HG03196 (cell line): ENCODE measurements around the gene NR6A1.

Source experiments
- ATAC-seq: cut with Tn5 transposase; IDR thresholded peaks from one replicate; pipeline ENCODE4 v1.9.1; 2021; ENCODE audit not compliant: unreplicated experiment

Gene NR6A1

DNA sequence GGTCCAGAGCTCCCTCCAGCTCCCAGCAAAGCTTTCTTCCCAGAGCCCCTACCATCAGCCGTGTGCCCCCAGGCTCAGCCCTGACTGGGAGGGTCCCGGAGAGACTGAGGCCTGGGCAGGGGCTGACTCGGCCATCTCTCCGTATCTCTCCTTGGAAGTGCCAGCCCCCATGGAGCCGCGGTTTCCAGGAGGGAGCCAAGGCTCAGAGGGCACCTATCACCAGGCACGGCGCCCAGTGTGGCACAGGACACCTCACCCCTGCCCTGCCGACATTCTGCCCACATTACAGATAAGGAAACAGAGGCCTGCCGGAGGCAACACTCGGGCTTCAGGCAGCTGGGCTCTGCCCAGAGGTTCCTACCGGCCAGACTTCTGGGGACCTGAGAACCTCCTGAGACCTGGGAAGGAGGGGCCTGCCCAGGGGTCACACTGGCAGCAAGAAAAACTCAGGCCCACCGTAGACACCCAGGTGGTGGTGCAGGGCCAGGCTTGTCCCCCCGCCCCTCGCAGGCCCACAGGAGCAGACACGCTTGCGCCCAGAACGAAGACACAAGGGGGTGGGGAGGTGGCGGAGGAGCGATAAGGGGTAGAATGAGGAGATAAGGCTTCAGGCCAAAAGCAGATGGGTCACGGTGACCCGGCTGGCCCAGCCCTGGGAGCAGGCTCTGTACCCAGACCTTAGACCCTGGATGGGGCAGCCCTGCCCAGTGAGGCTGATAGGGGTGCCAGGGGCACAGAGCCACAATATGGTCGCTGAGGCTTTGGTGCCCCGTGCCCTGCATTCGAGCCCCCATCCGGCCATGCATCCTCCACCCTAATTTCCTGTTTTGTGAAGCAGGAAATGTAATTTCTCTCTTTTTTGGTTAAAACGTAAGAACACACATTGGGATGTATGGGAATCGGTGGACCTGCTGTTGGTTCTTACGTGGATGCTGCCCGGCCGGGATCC, 275.7 kb downstream of the NR6A1 start:
- ATAC-seq = no peak

- no peak for ATAC-seq
Observed at GRCh38 chr9:124493794-124494479, 277.2 kb downstream of the NR6A1 start.

- ATAC-seq = no peak
Observed at GRCh38 chr9:124493218-124493617, 277.9 kb downstream of the NR6A1 start.

- no peak for ATAC-seq
Observed at GRCh38 chr9:124492818-124493217, 278.3 kb downstream of the NR6A1 start.

- ATAC-seq = no peak
Observed at GRCh38 chr9:124491049-124491975, 279.8 kb downstream of the NR6A1 start.

GRCh38 chr9:124490004-124490403, 281.1 kb downstream of the NR6A1 start:
- no peak for ATAC-seq

- no peak for ATAC-seq
Observed at GRCh38 chr9:124489222-124489621, 281.9 kb downstream of the NR6A1 start.

- ATAC-seq = no peak
Observed at GRCh38 chr9:124488641-124489210, 282.4 kb downstream of the NR6A1 start.

- no peak for ATAC-seq
Observed at GRCh38 chr9:124487260-124488182, 283.6 kb downstream of the NR6A1 start.

DNA sequence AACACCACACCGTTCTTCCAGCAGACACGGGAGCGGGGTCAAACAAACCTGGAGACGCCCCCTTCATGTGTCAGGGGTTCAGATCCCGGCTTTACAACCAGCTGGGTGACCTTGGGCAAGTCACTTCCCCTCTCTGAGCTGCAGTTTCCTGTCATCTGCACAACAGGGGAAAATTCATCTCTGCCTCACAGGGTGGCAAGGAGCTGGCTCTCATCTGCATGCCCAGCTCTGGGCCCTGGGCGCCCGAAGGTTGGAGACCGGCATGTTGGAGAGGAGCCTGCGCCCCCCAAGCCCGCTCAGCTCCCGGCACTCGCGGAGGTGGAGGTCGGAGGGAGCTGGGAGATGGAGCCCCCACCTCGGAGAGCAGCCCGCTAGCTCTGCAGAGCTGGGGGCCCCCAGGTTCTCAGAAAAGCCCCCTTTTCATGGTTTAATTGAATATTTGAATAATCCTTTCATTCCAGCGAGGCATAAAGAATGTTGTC, 284.3 kb downstream of the NR6A1 start:
- ATAC-seq = no peak

DNA sequence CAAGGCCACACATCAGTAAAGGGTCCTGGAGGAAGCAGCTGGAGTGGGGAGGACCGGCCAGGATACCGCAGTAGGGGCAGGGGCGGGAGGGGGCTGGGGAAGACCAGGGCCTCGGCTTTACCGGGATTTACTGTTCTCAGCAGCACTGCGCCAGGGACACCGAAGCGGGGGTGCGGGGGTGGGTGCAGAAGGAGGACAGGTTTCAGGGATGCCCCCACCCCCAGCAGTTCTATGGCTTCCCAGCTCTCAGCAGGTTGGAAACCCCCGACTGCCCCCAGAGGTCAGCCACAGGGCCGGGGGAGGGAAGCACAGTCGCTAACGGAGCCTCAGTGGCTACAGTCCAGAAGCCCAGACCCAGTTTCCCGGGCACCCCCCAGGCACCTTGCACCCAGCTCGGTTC, 285.2 kb downstream of the NR6A1 start:
- no peak for ATAC-seq

- ATAC-seq = no peak
Observed at GRCh38 chr9:124485201-124485600, 285.9 kb downstream of the NR6A1 start.

DNA sequence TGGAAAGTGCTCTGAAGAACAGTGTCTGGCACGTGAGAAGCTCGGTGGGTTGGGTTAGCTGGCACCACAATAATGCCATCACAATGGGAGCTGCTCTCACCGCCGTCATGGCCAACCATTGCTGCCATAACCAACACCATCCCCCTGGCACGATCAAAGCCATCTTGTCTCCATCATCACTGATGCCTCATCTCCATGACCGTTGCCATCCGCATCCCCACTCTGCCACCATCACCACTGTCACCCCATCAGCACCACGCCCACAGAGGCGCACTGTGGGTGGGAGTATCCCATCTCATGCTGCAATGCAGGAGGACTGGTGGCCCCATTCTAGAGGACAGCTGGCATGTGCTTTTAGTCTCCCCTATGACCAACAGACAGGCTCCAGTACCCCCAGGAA, 287.6 kb downstream of the NR6A1 start:
- ATAC-seq = no peak

DNA sequence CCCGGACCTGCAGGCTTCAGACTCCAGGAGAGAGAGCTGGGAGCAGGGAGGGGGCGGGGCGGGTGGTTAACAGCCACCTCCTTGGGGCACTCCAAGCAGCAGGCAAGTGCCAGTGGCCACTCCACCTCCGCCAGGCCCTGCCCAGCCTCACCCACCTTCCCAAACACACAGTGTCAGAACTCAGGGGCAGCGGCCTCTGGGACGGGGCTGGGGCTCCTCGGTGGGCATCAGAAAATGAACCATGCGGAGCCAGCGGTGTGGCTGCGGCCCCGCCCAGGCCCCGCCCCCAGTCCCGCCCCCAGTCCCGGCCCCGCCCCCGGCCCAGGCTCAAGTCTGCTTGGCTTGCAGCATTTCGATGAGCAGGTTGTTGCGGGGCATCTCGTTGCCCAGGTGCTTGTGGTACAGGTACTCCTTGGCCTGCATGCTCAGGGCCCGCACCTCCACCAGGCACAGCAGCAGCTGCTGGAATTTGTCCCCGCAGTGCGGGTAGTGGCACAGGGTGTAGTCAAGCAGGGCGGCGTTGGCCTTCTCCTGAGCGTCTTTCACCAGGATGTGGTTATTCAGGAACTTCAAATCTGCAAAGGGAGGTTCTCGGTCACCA, 288.6 kb downstream of the NR6A1 start:
- ATAC-seq = no peak

GRCh38 chr9:124481115-124481514, 290.0 kb downstream of the NR6A1 start:
- ATAC-seq = no peak

- no peak for ATAC-seq
Observed at GRCh38 chr9:124480621-124480981, 290.5 kb downstream of the NR6A1 start.

- ATAC-seq = no peak
Observed at GRCh38 chr9:124479947-124480620, 291.0 kb downstream of the NR6A1 start.

DNA sequence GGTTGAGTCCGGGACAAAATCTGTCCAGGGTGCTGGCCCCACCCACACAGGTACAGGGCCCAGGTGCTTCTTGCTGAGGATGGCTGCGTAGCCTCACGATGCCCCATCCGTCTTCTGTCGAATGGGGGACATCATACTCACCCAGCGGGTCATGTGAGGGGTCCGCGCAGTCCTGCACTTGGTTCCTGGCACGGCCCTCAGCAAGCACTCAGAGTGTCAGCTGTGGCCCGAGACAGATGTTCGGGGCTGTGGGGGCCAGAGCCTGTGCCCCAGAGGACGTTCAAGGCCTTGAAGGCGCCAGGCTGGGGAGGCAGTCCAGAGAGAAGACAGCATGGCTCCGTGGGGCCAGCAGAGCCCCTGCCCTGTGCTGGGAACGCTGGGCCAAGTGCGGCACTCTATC, 291.7 kb downstream of the NR6A1 start:
- ATAC-seq = no peak

DNA sequence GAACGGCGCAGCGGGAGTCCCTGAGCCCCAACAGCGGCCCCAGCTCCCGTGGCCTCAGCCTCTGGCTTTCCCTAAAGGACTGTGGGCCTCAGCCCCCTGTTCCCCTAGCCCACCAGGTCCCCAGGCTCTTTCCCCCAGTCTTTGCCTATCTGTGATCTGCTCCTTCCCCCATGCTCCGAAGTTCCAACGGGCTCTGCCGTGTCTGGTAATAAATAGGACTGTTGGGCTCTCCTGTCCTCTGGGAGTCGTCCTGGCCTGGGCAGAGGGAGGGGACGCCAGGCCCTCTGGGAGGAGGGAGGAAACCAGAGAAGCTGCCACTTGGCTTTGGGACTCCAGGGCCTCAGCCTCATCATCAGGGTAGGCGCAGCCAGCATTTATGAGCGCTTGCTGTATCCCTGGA, 292.8 kb downstream of the NR6A1 start:
- ATAC-seq = no peak
